Peyer's patch (tissue), 4 donors: Measurements from ENCODE around the gene ZG16.

ENCODE experiments used
- POLR2A ChIP-seq, 2 donors: fragments of 450-650 bp; IDR thresholded peaks; one replicate each; pipeline ENCODE4 v1.5.1; 2017; ENCODE audit warnings: antibody characterized with exemption in 2 of 2, mild to moderate bottlenecking in 2 of 2, moderate library complexity in 2 of 2
- TF ChIP-seq, protein P1 (sequence below), 6 experiments: fragments of 450-650 bp in 4 of 6; fragments of 200-600 bp in 2 of 6; sonication (generic) in 1 of 6; IDR thresholded peaks; one replicate each; pipeline ENCODE4 v1.5.1; 2017 to 2019; ENCODE audit warnings: antibody characterized with exemption in 6 of 6, mild to moderate bottlenecking in 3 of 6, moderate library complexity in 1 of 6

DNA sequence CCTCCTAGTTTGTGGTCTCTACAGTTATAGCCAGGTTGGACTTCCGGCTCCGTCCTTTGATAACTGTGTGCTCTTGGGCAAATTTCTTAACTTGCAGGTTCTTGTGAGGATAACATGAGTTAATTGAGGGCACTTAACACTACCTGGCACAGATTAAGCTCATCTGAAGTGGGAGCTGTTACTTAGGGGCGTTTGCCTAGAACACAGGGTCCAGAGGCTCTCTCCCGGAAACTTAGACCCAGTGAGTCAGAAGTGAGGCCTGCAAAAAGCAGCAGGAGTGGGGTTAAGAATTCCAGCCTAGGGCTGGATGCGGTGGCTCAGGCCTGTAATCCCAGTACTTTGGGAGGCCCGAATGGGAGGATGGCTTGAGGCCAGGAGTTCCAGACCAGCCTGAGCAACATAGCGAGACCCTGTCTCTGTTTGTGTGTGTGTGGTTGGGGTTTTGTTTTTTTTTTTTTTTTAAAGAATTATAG is 43.6 kb downstream of the ZG16 start:
- TF ChIP-seq, protein P1, sequence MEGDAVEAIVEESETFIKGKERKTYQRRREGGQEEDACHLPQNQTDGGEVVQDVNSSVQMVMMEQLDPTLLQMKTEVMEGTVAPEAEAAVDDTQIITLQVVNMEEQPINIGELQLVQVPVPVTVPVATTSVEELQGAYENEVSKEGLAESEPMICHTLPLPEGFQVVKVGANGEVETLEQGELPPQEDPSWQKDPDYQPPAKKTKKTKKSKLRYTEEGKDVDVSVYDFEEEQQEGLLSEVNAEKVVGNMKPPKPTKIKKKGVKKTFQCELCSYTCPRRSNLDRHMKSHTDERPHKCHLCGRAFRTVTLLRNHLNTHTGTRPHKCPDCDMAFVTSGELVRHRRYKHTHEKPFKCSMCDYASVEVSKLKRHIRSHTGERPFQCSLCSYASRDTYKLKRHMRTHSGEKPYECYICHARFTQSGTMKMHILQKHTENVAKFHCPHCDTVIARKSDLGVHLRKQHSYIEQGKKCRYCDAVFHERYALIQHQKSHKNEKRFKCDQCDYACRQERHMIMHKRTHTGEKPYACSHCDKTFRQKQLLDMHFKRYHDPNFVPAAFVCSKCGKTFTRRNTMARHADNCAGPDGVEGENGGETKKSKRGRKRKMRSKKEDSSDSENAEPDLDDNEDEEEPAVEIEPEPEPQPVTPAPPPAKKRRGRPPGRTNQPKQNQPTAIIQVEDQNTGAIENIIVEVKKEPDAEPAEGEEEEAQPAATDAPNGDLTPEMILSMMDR (IDR thresholded peaks at IDR 0.05), result no peak
- TF ChIP-seq POLR2A (IDR thresholded peaks at IDR 0.05), result peak in 1 of 2 donors; percentile 53
